Measurements from ENCODE around the gene TPM2. TPM values are rescaled to one million over a fixed set of nuclear protein-coding genes. Genes with fewer than 3 reads are reported as not detected.

The TPM2 gene
- polyA plus RNA-seq, 1 experiment, result 1,535 TPM

GRCh38 chr9:35658968-35659220 is 30.8 kb downstream of the TPM2 start:
- POLR2A ChIA-PET, result interaction anchor here (1.4 to 3.8 kb wide), 7 partner anchors 13 to 73 kb away, joined by 5 to 75 read pairs (median 9); partner anchors contain the start of genes CREB3, TLN1 and TPM2
- DNase-seq (ENCODE audit: low read depth, low spot score), result no peak
- Histone ChIP-seq H3K4me3 (ENCODE audit: low read depth, low read length) (peak overlapping the region; percentile 93), H3K9me3 (ENCODE audit: control insufficient read depth, insufficient read depth, low read length) (peaks cover 3% of the 10 kb centered on the region; the same call in 1 of the 2 replicates), H3K27me3 (ENCODE audit: control insufficient read depth, insufficient read depth, low read length) (no peaks in the 10 kb centered on the region), H3K27ac (ENCODE audit: low read depth, low read length) (peak overlapping the region; percentile 96)
- TF ChIP-seq CTCF (IDR thresholded peaks at IDR 0.05; ENCODE audit: low read depth, low read length), result no peak
- CTCF ChIA-PET, result interaction anchor here (0.6 to 3.7 kb wide), 13 partner anchors 11 to 166 kb away, joined by 3 to 30 read pairs (median 4); partner anchors contain the start of genes CREB3 and TLN1

- peak; percentile 49 for TF ChIP-seq CTCF (IDR thresholded peaks at IDR 0.05; ENCODE audit: low read depth, low read length)
- ChIA-PET POLR2A (interaction anchor here (0.9 to 3.8 kb wide), 12 partner anchors 12 to 91 kb away, joined by 3 to 75 read pairs (median 6); partner anchors contain the start of genes CREB3, GBA2, RGP1 and TLN1), CTCF (interaction anchor here (0.6 to 3.7 kb wide), 17 partner anchors 10 to 166 kb away, joined by 3 to 30 read pairs (median 3); partner anchors contain the start of genes CREB3 and TLN1)
- H3K9me3 ChIP-seq (ENCODE audit: control insufficient read depth, insufficient read depth, low read length), result peaks cover 3% of the 10 kb centered on the region; the same call in 1 of the 2 replicates
- no peak for DNase-seq (ENCODE audit: low read depth, low spot score)
- no peaks in the 10 kb centered on the region for H3K27me3 ChIP-seq (ENCODE audit: control insufficient read depth, insufficient read depth, low read length)
- H3K4me3 ChIP-seq (ENCODE audit: low read depth, low read length), result peak within 1 kb of the TSS; percentile 93
- peak within 1 kb of the TSS; percentile 96 for H3K27ac ChIP-seq (ENCODE audit: low read depth, low read length)
These were observed 31.4 kb downstream of the TPM2 start, which contains the start of gene CCDC107 for GRCh38 chr9:35658137-35658967. Gene CCDC107 (plus strand): TSS chr9:35658292. CDS start chr9:35658380, 88 bp downstream.

- peak; percentile 99 for DNase-seq (ENCODE audit: low read depth, low spot score)
These were observed 32.1 kb downstream of the TPM2 start, which contains the start of gene RMRP for GRCh38 chr9:35657546-35658136. Gene RMRP (minus strand): TSS chr9:35658019.

GRCh38 chr9:35656831-35657545 is 32.7 kb downstream of the TPM2 start:
- no peak for DNase-seq (ENCODE audit: low read depth, low spot score)
- CTCF ChIA-PET, result interaction anchor here (0.8 to 3.7 kb wide), 6 partner anchors 10 to 73 kb away, joined by 3 to 30 read pairs (median 10); partner anchors contain the start of genes CREB3 and TLN1
- H3K4me3 ChIP-seq (ENCODE audit: low read depth, low read length), result peak overlapping the region; percentile 48

More at GRCh38 chr9:35657546-35658136, 32.1 kb downstream of the TPM2 start, which contains the start of gene RMRP:
- Histone ChIP-seq H3K9me3 (ENCODE audit: control insufficient read depth, insufficient read depth, low read length) (peaks cover 3% of the 10 kb centered on the region; the same call in 1 of the 2 replicates), H3K27ac (ENCODE audit: low read depth, low read length) (peak within 1 kb of the TSS; percentile 96), H3K4me3 (ENCODE audit: low read depth, low read length) (peak within 1 kb of the TSS; percentile 93), H3K27me3 (ENCODE audit: control insufficient read depth, insufficient read depth, low read length) (no peaks in the 10 kb centered on the region)
- TF ChIP-seq CTCF (IDR thresholded peaks at IDR 0.05; ENCODE audit: low read depth, low read length), result peak; percentile 34
- CTCF ChIA-PET, result interaction anchor here (0.6 to 3.7 kb wide), 12 partner anchors 9 to 77 kb away, joined by 3 to 30 read pairs (median 4); partner anchors contain the start of genes CREB3 and TLN1
- POLR2A ChIA-PET, result interaction anchor here (0.5 to 3.8 kb wide), 16 partner anchors 11 to 1551 kb away, joined by 3 to 75 read pairs (median 6); partner anchors contain the start of genes CREB3, GBA2, RGP1 and TLN1

More at GRCh38 chr9:35656831-35657545, 32.7 kb downstream of the TPM2 start:
- POLR2A ChIA-PET, result interaction anchor here (0.5 to 3.8 kb wide), 10 partner anchors 12 to 1552 kb away, joined by 3 to 75 read pairs (median 6); partner anchors contain the start of gene TPM2
- peak overlapping the region; percentile 96 for H3K27ac ChIP-seq (ENCODE audit: low read depth, low read length)
- H3K27me3 ChIP-seq (ENCODE audit: control insufficient read depth, insufficient read depth, low read length), result no peaks in the 10 kb centered on the region
- peaks cover 3% of the 10 kb centered on the region; the same call in 1 of the 2 replicates for H3K9me3 ChIP-seq (ENCODE audit: control insufficient read depth, insufficient read depth, low read length)
- TF ChIP-seq CTCF (IDR thresholded peaks at IDR 0.05; ENCODE audit: low read depth, low read length), result no peak
